Measurements from ENCODE around the gene SMARCA1.
"Not testable (repeated sequence)": the region's sequence is repeated elsewhere in the genome, so short reads cannot be mapped to it uniquely, and the experiment has no call there.

Gene SMARCA1

GRCh38 chrX:129565046-129565650 lies 41.9 kb upstream of the SMARCA1 start:
- Histone ChIP-seq H3K4me3 (ENCODE audit: low read depth in 1 of 2, low read length in 1 of 2) (no peak overlapping the region), H3K27ac (no peak overlapping the region), H3K9me3 (no peaks in the 10 kb centered on the region), H3K4me1 (ENCODE audit: control insufficient read depth in 1 of 2, insufficient read depth in 1 of 2, low read depth in 1 of 2, low read length in 1 of 2) (no peaks in the 10 kb centered on the region), H3K27me3 (no peaks in the 10 kb centered on the region), H3K36me3 (peaks cover 28% of the 10 kb centered on the region)
- TF ChIP-seq CTCF (IDR thresholded peaks at IDR 0.05), result no peak

- H3K4me3 ChIP-seq (ENCODE audit: low read depth in 1 of 2, low read length in 1 of 2); H3K27me3 ChIP-seq; H3K27ac ChIP-seq; H3K9me3 ChIP-seq; H3K4me1 ChIP-seq (ENCODE audit: control insufficient read depth in 1 of 2, insufficient read depth in 1 of 2, low read depth in 1 of 2, low read length in 1 of 2): not testable (repeated sequence)
- H3K36me3 ChIP-seq, result peaks cover 32% of the 10 kb centered on the region
Measured at GRCh38 chrX:129564345-129564744, 41.1 kb upstream of the SMARCA1 start.

GRCh38 chrX:129561453-129561852 lies 38.2 kb upstream of the SMARCA1 start:
- H3K9me3 ChIP-seq, result no peaks in the 10 kb centered on the region
- H3K4me1 ChIP-seq (ENCODE audit: control insufficient read depth in 1 of 2, insufficient read depth in 1 of 2, low read depth in 1 of 2, low read length in 1 of 2), result no peaks in the 10 kb centered on the region
- TF ChIP-seq CTCF (IDR thresholded peaks at IDR 0.05), result no peak
- H3K27ac ChIP-seq, result no peak overlapping the region
- no peak overlapping the region for H3K4me3 ChIP-seq (ENCODE audit: low read depth in 1 of 2, low read length in 1 of 2)
- no peaks in the 10 kb centered on the region for H3K27me3 ChIP-seq
- peaks cover 23% of the 10 kb centered on the region for H3K36me3 ChIP-seq

- no peak for TF ChIP-seq CTCF (IDR thresholded peaks at IDR 0.05)
- Histone ChIP-seq H3K27ac (no peak overlapping the region), H3K27me3 (no peaks in the 10 kb centered on the region), H3K9me3 (no peaks in the 10 kb centered on the region), H3K4me3 (ENCODE audit: low read depth in 1 of 2, low read length in 1 of 2) (no peak overlapping the region), H3K4me1 (ENCODE audit: control insufficient read depth in 1 of 2, insufficient read depth in 1 of 2, low read depth in 1 of 2, low read length in 1 of 2) (no peaks in the 10 kb centered on the region), H3K36me3 (peaks cover 23% of the 10 kb centered on the region)
Measured at GRCh38 chrX:129559783-129560182, 36.5 kb upstream of the SMARCA1 start.

GRCh38 chrX:129557844-129558480 lies 34.7 kb upstream of the SMARCA1 start:
- Histone ChIP-seq H3K4me3 (ENCODE audit: low read depth in 1 of 2, low read length in 1 of 2) (no peak overlapping the region), H3K9me3 (no peaks in the 10 kb centered on the region), H3K4me1 (ENCODE audit: control insufficient read depth in 1 of 2, insufficient read depth in 1 of 2, low read depth in 1 of 2, low read length in 1 of 2) (peaks cover 9 to 11% of the 10 kb centered on the region in 2 experiments), H3K36me3 (peaks cover 21% of the 10 kb centered on the region), H3K27me3 (no peaks in the 10 kb centered on the region), H3K27ac (no peak overlapping the region)
- TF ChIP-seq CTCF (IDR thresholded peaks at IDR 0.05), result no peak

GRCh38 chrX:129556806-129557315 lies 33.6 kb upstream of the SMARCA1 start:
- no peak overlapping the region for H3K27ac ChIP-seq

GRCh38 chrX:129554816-129555215 lies 31.5 kb upstream of the SMARCA1 start:
- H3K9me3 ChIP-seq; H3K4me3 ChIP-seq (ENCODE audit: low read depth in 1 of 2, low read length in 1 of 2); H3K36me3 ChIP-seq; H3K27me3 ChIP-seq; H3K27ac ChIP-seq: not testable (repeated sequence)
- H3K4me1 ChIP-seq (ENCODE audit: control insufficient read depth in 1 of 2, insufficient read depth in 1 of 2, low read depth in 1 of 2, low read length in 1 of 2), result peaks cover 9 to 11% of the 10 kb centered on the region in 2 experiments

More at GRCh38 chrX:129556806-129557315, 33.6 kb upstream of the SMARCA1 start:
- Histone ChIP-seq H3K4me3 (ENCODE audit: low read depth in 1 of 2, low read length in 1 of 2) (no peak overlapping the region), H3K36me3 (peaks cover 10% of the 10 kb centered on the region), H3K4me1 (ENCODE audit: control insufficient read depth in 1 of 2, insufficient read depth in 1 of 2, low read depth in 1 of 2, low read length in 1 of 2) (peaks cover 9 to 11% of the 10 kb centered on the region in 2 experiments), H3K27me3 (no peaks in the 10 kb centered on the region), H3K9me3 (no peaks in the 10 kb centered on the region)
- TF ChIP-seq CTCF (IDR thresholded peaks at IDR 0.05), result no peak
